Activated naive CD4-positive, alpha-beta T cell treated with anti-CD3 and anti-CD28 coated beads, Interleukin-2, amount 50 U/mL, for 16 hours (primary cell): ENCODE data around the gene SMIM29.
"Not testable (repeated sequence)": the region's sequence is repeated elsewhere in the genome, so short reads cannot be mapped to it uniquely, and the experiment has no call there.

ENCODE experiments used
- DNase-seq: peaks from one replicate; pipeline ENCODE4 v3.0.0-alpha.2; 2020

The SMIM29 gene

GRCh38 chr6:34248727-34249468 is at the start of gene SMIM29:
Gene SMIM29, minus strand, starts transcription at chr6:34249006. Its CDS starts 1,215 bp downstream, at chr6:34247791.
- DNase-seq, result peak; percentile 95

GRCh38 chr6:34295721-34296120 is 46.9 kb upstream of the SMIM29 start:
- DNase-seq, result no peak

- no peak for DNase-seq
Observed at GRCh38 chr6:34292954-34293353, 44.1 kb upstream of the SMIM29 start.

- no peak for DNase-seq
Observed at GRCh38 chr6:34289137-34289536, 40.3 kb upstream of the SMIM29 start.

GRCh38 chr6:34288581-34288980 is 39.8 kb upstream of the SMIM29 start:
- DNase-seq, result no peak

GRCh38 chr6:34285448-34286164 is 36.8 kb upstream of the SMIM29 start:
- DNase-seq, result no peak

GRCh38 chr6:34284563-34285447 is 36.0 kb upstream of the SMIM29 start:
- DNase-seq, result no peak

- DNase-seq, result no peak
Observed at GRCh38 chr6:34281702-34282334, 33.0 kb upstream of the SMIM29 start.

GRCh38 chr6:34280216-34280615 is 31.4 kb upstream of the SMIM29 start:
- DNase-seq, result no peak

- DNase-seq, result no peak
Observed at GRCh38 chr6:34278833-34279232, 30.0 kb upstream of the SMIM29 start.

GRCh38 chr6:34277763-34278112 is 28.9 kb upstream of the SMIM29 start:
- DNase-seq, result no peak

- DNase-seq, result no peak
Observed at GRCh38 chr6:34276881-34277762, 28.3 kb upstream of the SMIM29 start.

GRCh38 chr6:34276191-34276590 is 27.4 kb upstream of the SMIM29 start:
- DNase-seq, result no peak

- no peak for DNase-seq
Observed at GRCh38 chr6:34275128-34275804, 26.5 kb upstream of the SMIM29 start.

GRCh38 chr6:34274129-34274528 is 25.3 kb upstream of the SMIM29 start:
- no peak for DNase-seq

GRCh38 chr6:34273242-34273805 is 24.5 kb upstream of the SMIM29 start:
- DNase-seq, result no peak

- DNase-seq, result no peak
Observed at GRCh38 chr6:34272013-34272926, 23.5 kb upstream of the SMIM29 start.

- DNase-seq, result not testable (repeated sequence)
Observed at GRCh38 chr6:34269658-34270341, 21.0 kb upstream of the SMIM29 start.

- DNase-seq, result not testable (repeated sequence)
Observed at GRCh38 chr6:34269132-34269531, 20.3 kb upstream of the SMIM29 start.
